Lower leg skin (tissue), 3 donors: ENCODE measurements around the gene DNAJB4.

Experiments
- CTCF ChIP-seq, 3 donors: fragments of 450-650 bp; IDR thresholded peaks; one replicate each; pipeline ENCODE4 v1.5.1; 2016; ENCODE audit warnings: antibody characterized with exemption in 3 of 3, mild to moderate bottlenecking in 3 of 3, moderate library complexity in 2 of 3
- POLR2A ChIP-seq, 2 donors: fragments of 450-650 bp; IDR thresholded peaks; one replicate each; pipeline ENCODE4 v1.6.1; 2016 to 2017; ENCODE audit warnings: antibody characterized with exemption in 2 of 2, mild to moderate bottlenecking in 1 of 2, moderate library complexity in 1 of 2

GRCh38 chr1:78035121-78035520, 30.4 kb downstream of the DNAJB4 start:
- TF ChIP-seq CTCF (IDR thresholded peaks at IDR 0.05) = no peak
- TF ChIP-seq POLR2A (IDR thresholded peaks at IDR 0.05) = no peak
